Measurements from ENCODE around the gene CC2D2A. TPM values are rescaled to one million over a fixed set of nuclear protein-coding genes. Genes with fewer than 3 reads are reported as not detected.

CC2D2A gene
- total and polyA plus RNA-seq, 2 experiments from 2014 or later, result 13.9 to 15.8 TPM

GRCh38 chr4:15575966-15576365 is 106.3 kb downstream of the CC2D2A start:
- no peak overlapping the region; the same call in 1 of the 2 replicates for H3K27ac Mint-ChIP-seq
- Histone ChIP-seq H3K4me2 (no peak overlapping the region), H3K27ac (ENCODE audit: low read depth) (no peak overlapping the region), H3K9me2 (ENCODE audit: insufficient read depth) (no peaks in the 10 kb centered on the region), H3K79me2 (replicated peaks; ENCODE audit: insufficient read depth) (no peaks in the 10 kb centered on the region), H3K4me3 (no peak overlapping the region), H4K20me1 (replicated peaks; ENCODE audit: insufficient read depth) (no peaks in the 10 kb centered on the region), H3K4me1 (ENCODE audit: insufficient read depth) (no peaks in the 10 kb centered on the region; the same call in 1 of the 2 replicates), H3F3A (replicated peaks; ENCODE audit: low read depth) (no peaks in the 10 kb centered on the region), H3K36me3 (ENCODE audit: insufficient read depth) (no peaks in the 10 kb centered on the region), H3K27me3 (ENCODE audit: insufficient read depth) (no peaks in the 10 kb centered on the region), H2AFZ (no peak overlapping the region)
- no peak for TF ChIP-seq ZNF331 (CRISPR knock-in tag; IDR thresholded peaks at IDR 0.05; ENCODE audit: low read depth)
- no peak for TF ChIP-seq JUNB (IDR thresholded peaks at IDR 0.05; ENCODE audit: unreplicated experiment)
- TF ChIP-seq ZNF114 (CRISPR knock-in tag; IDR thresholded peaks at IDR 0.05), result no peak
- TF ChIP-seq STAT1 (IDR thresholded peaks at IDR 0.05; ENCODE audit: unreplicated experiment), result no peak
- TF ChIP-seq ETS1 (IDR thresholded peaks at IDR 0.05), result no peak
- no peak for TF ChIP-seq CREB1 (CRISPR knock-in tag; IDR thresholded peaks at IDR 0.05; ENCODE audit: low read depth)
- no peak for TF ChIP-seq EZH2phosphoT487 (IDR thresholded peaks at IDR 0.05; ENCODE audit: unreplicated experiment)
- no peak for TF ChIP-seq CTCF (conservative IDR thresholded peaks at IDR 0.05; ENCODE audit: low read depth in 2 of 2)
- no peak for TF ChIP-seq REST (IDR thresholded peaks at IDR 0.05; ENCODE audit: unreplicated experiment)
- TF ChIP-seq NANOG (IDR thresholded peaks at IDR 0.05; ENCODE audit: borderline replicate concordance), result no peak
- TF ChIP-seq EZH2 (IDR thresholded peaks at IDR 0.05; ENCODE audit: low read depth, unreplicated experiment), result no peak
- no peak overlapping the region for H3K4me3 Mint-ChIP-seq
- H3K36me3 Mint-ChIP-seq (ENCODE audit: low read depth), result no peaks in the 10 kb centered on the region
- no peaks in the 10 kb centered on the region for H3K9me3 Mint-ChIP-seq
- ATAC-seq (peak; percentile 36; the same call in 2 of the 3 replicates), DNase-seq (ENCODE audit: low spot score) (no peak)
- H3K4me1 Mint-ChIP-seq, result no peaks in the 10 kb centered on the region
- no peaks in the 10 kb centered on the region for H3K27me3 Mint-ChIP-seq (ENCODE audit: insufficient read depth, low read depth, poor library complexity)
